HepG2 (cell line): ENCODE measurements around the gene SETD1B. TPM values are rescaled to one million over a fixed set of nuclear protein-coding genes. Genes with fewer than 3 reads are reported as not detected.

Experiments
- ATAC-seq: fragments of 200-7000 bp; cut with Tn5 transposase; 3 replicates; pipeline ENCODE4 v1.9.1; 2020; ENCODE audit warnings: mild to moderate bottlenecking, moderate library complexity
- BruUV-seq: library from RNA; stranded (reverse); fragments of 400-500 nt; replicated peaks from 2 replicates; lab custom pipeline; 2021; lab: Mats Ljungman, UMichigan
- CTCF ChIA-PET: fragments of 300-600 bp; formaldehyde crosslinking; extraction: SDS; loops from one replicate; lab custom pipeline; 2021; ENCODE audit warnings: low total read pairs, inconsistent platforms, low intra/inter-chr PET ratio; lab: Yijun Ruan, JAX
- POLR2A ChIA-PET: fragments of 350-600 bp; sonication (Branson Sonifier 250); formaldehyde crosslinking; loops from one replicate; lab custom pipeline; 2020; ENCODE audit warnings: antibody characterized with exemption, inconsistent platforms; lab: Yijun Ruan, JAX
- DNase-seq: peaks from one replicate; pipeline ENCODE4 v3.0.0-alpha.2; 2015; ENCODE audit warnings: low spot score
- FAIRE-seq: peaks from 3 replicates; lab custom pipeline; 2011; peaks lifted over from hg19 to GRCh38; lab: Jason Lieb, UNC
- H2AFZ ChIP-seq: one replicate; pipeline ENCODE4 v1.6.1; 2011; ENCODE audit warnings: low read length, inconsistent platforms
- H3K27ac ChIP-seq: fragments of 300-600 bp; 3 replicates; pipeline ENCODE4 v1.8.0; 2011; ENCODE audit warnings: mixed run types, mild to moderate bottlenecking, mixed read lengths, low read length, inconsistent platforms; ENCODE audit not compliant: insufficient read depth; ENCODE audit errors: extremely low read length
- H3K27me3 ChIP-seq, 2 experiments: fragments of 200-600 bp in 1 of 2; 2 replicates in 1 of 2; 3 replicates in 1 of 2; pipeline versions ENCODE4 v1.6.0 to v1.8.0; 2011; ENCODE audit warnings: low read length in 2 of 2, mild to moderate bottlenecking in 2 of 2, moderate library complexity in 2 of 2, inconsistent platforms in 1 of 2; ENCODE audit not compliant: insufficient read depth in 2 of 2, control insufficient read depth in 1 of 2
- H3K36me3 ChIP-seq, 2 experiments: fragments of 200-600 bp in 1 of 2; replicated peaks in 1 of 2; 2 replicates in 1 of 2; 3 replicates in 1 of 2; pipeline versions ENCODE4 v1.5.1 to v1.8.0; 2011; ENCODE audit warnings: low read length in 2 of 2, inconsistent platforms in 1 of 2; ENCODE audit not compliant: insufficient read depth in 2 of 2, control insufficient read depth in 1 of 2
- H3K4me1 ChIP-seq: 2 replicates; pipeline ENCODE4 v1.5.1; 2012; ENCODE audit warnings: low read length, inconsistent platforms; ENCODE audit not compliant: insufficient read depth
- H3K4me2 ChIP-seq: 2 replicates; pipeline ENCODE4 v1.6.0; 2011; ENCODE audit warnings: low read depth, low read length, inconsistent platforms
- H3K4me3 ChIP-seq, 3 experiments: fragments of 200-600 bp in 1 of 3; sonication (generic), shearing (Covaris generic) in 1 of 3; replicated peaks in 1 of 3; 2 replicates each; pipeline ENCODE4 v1.5.1; 2011 to 2016; ENCODE audit warnings: low read length in 3 of 3, inconsistent platforms in 2 of 3, low read depth in 2 of 3, mild to moderate bottlenecking in 2 of 3, control low read depth in 1 of 3, mixed read lengths in 1 of 3; ENCODE audit not compliant: insufficient read depth in 1 of 3
- H3K79me2 ChIP-seq: one replicate; pipeline ENCODE4 v1.6.1; 2011; ENCODE audit warnings: low read length, inconsistent platforms; ENCODE audit not compliant: insufficient read depth
- H3K9ac ChIP-seq: 2 replicates; pipeline ENCODE4 v1.6.0; 2011; ENCODE audit warnings: mild to moderate bottlenecking, low read depth, low read length, inconsistent platforms; ENCODE audit not compliant: insufficient read depth
- H3K9me3 ChIP-seq: 2 replicates; pipeline ENCODE4 v1.5.1; 2012; ENCODE audit warnings: mild to moderate bottlenecking, low read length
- H4K20me1 ChIP-seq: 2 replicates; pipeline ENCODE4 v1.6.0; 2011; ENCODE audit warnings: inconsistent platforms, mild to moderate bottlenecking, low read length, moderate library complexity; ENCODE audit not compliant: insufficient read depth
- ASH2L ChIP-seq: fragments of 300-600, 200-600 bp; sonication (generic); IDR thresholded peaks from 2 replicates; pipeline ENCODE4 v1.7.0; 2017; ENCODE audit warnings: low read depth, mild to moderate bottlenecking, moderate library complexity, mixed read lengths, low read length; ENCODE audit not compliant: insufficient read length
- CTCF ChIP-seq: sonication (generic); formaldehyde crosslinking; IDR thresholded peaks from 2 replicates; pipeline ENCODE4 v1.5.0; 2020; ENCODE audit warnings: mild to moderate bottlenecking, missing genetic modification reagents, moderate library complexity
- ETV6 ChIP-seq: sonication (generic); formaldehyde crosslinking; conservative IDR thresholded peaks from 2 replicates; pipeline ENCODE4 v1.4.0; 2020; ENCODE audit warnings: missing genetic modification reagents
- GPN1 ChIP-seq: sonication (generic); formaldehyde crosslinking; IDR thresholded peaks from 2 replicates; pipeline ENCODE4 v1.5.1; 2020; ENCODE audit warnings: missing genetic modification reagents, borderline replicate concordance
- PAF1 ChIP-seq: IDR thresholded peaks from 2 replicates; pipeline ENCODE4 v1.6.1; 2016; ENCODE audit warnings: missing genetic modification reagents, missing compliant biosample characterization
- PBX2 ChIP-seq: IDR thresholded peaks from 2 replicates; pipeline ENCODE4 v1.6.1; 2016; ENCODE audit warnings: control low read depth
- STAG1 ChIP-seq: sonication (generic); formaldehyde crosslinking; IDR thresholded peaks from 2 replicates; pipeline ENCODE4 v1.4.0; 2020; ENCODE audit warnings: missing genetic modification reagents
- ZFP62 ChIP-seq: sonication (generic); formaldehyde crosslinking; IDR thresholded peaks from 2 replicates; pipeline ENCODE4 v1.4.0; 2020; ENCODE audit warnings: missing genetic modification reagents
- WGBS: methylation state at CpG from one replicate; pipeline ENCODE4 v1.1.6; 2017; ENCODE audit warnings: low lambda C conversion rate; 5-methylcytosine and 5-hydroxymethylcytosine counted together
- in situ Hi-C: cut with HindIII; loops from 2 replicates; pipeline ENCODE4 v1.10.0; 2017; ENCODE audit warnings: low pct_unique_long_range_greater_than_20kb; ENCODE audit not compliant: extremely low pct_ligation_motif_present
- intact Hi-C: fragments of 100-400 bp; cut with micrococcal nuclease; formaldehyde crosslinking; loops from one replicate; pipeline ENCODE4 v1.10.0; 2022; ENCODE audit not compliant: unreplicated experiment
- polyA plus RNA-seq, 8 experiments: library from polyadenylated mRNA; depleted of rRNA in 3 of 8; stranded (reverse) in 7 of 8; unstranded in 1 of 8; fragments of >200 nt; fragmentation: Illumina TruSeq in 4 of 8; extraction: Trizol in 4 of 8; gene quantifications; 2 replicates each; pipeline versions ENCODE4 v1.2.1 to v1.2.3, GENCODE V29; 2011 to 2016; ENCODE audit warnings: low read depth in 4 of 8, missing spikeins in 1 of 8, mixed read lengths in 1 of 8; ENCODE audit not compliant: insufficient read depth in 1 of 8
- total RNA-seq, 5 experiments: library from RNA; depleted of rRNA; stranded (reverse); fragments of >200 nt; fragmentation: Illumina TruSeq; extraction: Trizol; gene quantifications; 2 replicates each; pipeline ENCODE4 v1.2.3, GENCODE V29; 2016; ENCODE audit warnings: low read depth in 1 of 5

Gene SETD1B
- total and polyA plus RNA-seq, 2 of the 13 experiments (the other 11 are each of a cell fraction or from before 2014, with no cell fraction given), result 1.1 to 1.4 TPM

GRCh38 chr12:121823101-121823726 lies 19.4 kb downstream of the SETD1B start:
- FAIRE-seq (no peak), ATAC-seq (peak; percentile 61), DNase-seq (no peak)
- Histone ChIP-seq H3K9me3 (no peaks in the 10 kb centered on the region), H3K27me3 (no peaks in the 10 kb centered on the region), H3K4me2 (no peak overlapping the region), H3K79me2 (no peaks in the 10 kb centered on the region), H3K27ac (no peak overlapping the region), H2AFZ (no peak overlapping the region), H3K9ac (no peak overlapping the region), H4K20me1 (no peaks in the 10 kb centered on the region), H3K4me1 (no peaks in the 10 kb centered on the region), H3K36me3 (peaks cover 23 to 42% of the 10 kb centered on the region in 2 experiments), H3K4me3 (no peak overlapping the region)
- CTCF ChIA-PET, result interaction anchor here (1.2 kb wide), 1 partner anchor 65 kb away, joined by 6 read pairs; the partner anchor contains the start of gene PSMD9
- intact Hi-C loops (no loop called here), in situ Hi-C loops (no loop called here)
- no TSS peak for BruUV-seq
- TF ChIP-seq ASH2L, result no peak
- no peak for TF ChIP-seq PAF1 (CRISPR knock-in tag)
- TF ChIP-seq PBX2 (CRISPR knock-in tag), result no peak
- peak; percentile 54 for TF ChIP-seq CTCF
- TF ChIP-seq GPN1 (CRISPR knock-in tag), result no peak
- TF ChIP-seq ETV6, result no peak
- TF ChIP-seq STAG1 (CRISPR knock-in tag), result peak; percentile 61
- TF ChIP-seq ZFP62 (CRISPR knock-in tag), result no peak
- 95% methylated on average over 23 of the region's 36 CpGs for WGBS
- POLR2A ChIA-PET, result interaction anchor here (1.2 kb wide), 1 partner anchor 29 kb away, joined by 4 read pairs; no protein-coding TSS in a partner anchor
